KG1 (cell line): ENCODE measurements around the gene NR1I2.

Experiments
- DNase-seq: peaks from one replicate; lab custom pipeline; 2025; lab: John Stamatoyannopoulos, UW

The NR1I2 gene

GRCh38 chr3:119819806-119820205 is 37.9 kb downstream of the NR1I2 start:
- no peak for DNase-seq

GRCh38 chr3:119825820-119826219 is 43.9 kb downstream of the NR1I2 start:
- no peak for DNase-seq

- no peak for DNase-seq
Observed at GRCh38 chr3:119826711-119827608, 45.1 kb downstream of the NR1I2 start.

GRCh38 chr3:119829420-119829819 is 47.5 kb downstream of the NR1I2 start:
- no peak for DNase-seq

- no peak for DNase-seq
Observed at GRCh38 chr3:119831022-119831421, 49.1 kb downstream of the NR1I2 start.

GRCh38 chr3:119831941-119832371 is 50.1 kb downstream of the NR1I2 start:
- DNase-seq = no peak

GRCh38 chr3:119834754-119835370 is 53.0 kb downstream of the NR1I2 start:
- DNase-seq = no peak

GRCh38 chr3:119835556-119835955 is 53.7 kb downstream of the NR1I2 start:
- no peak for DNase-seq

GRCh38 chr3:119841808-119842471 is 60.0 kb downstream of the NR1I2 start:
- DNase-seq = no peak

GRCh38 chr3:119849126-119849525 is 67.2 kb downstream of the NR1I2 start:
- no peak for DNase-seq

GRCh38 chr3:119856695-119857094 is 74.8 kb downstream of the NR1I2 start:
- no peak for DNase-seq

GRCh38 chr3:119858957-119859356 is 77.1 kb downstream of the NR1I2 start:
- no peak for DNase-seq

GRCh38 chr3:119859728-119860127 is 77.8 kb downstream of the NR1I2 start:
- DNase-seq = no peak

GRCh38 chr3:119861681-119862080 is 79.8 kb downstream of the NR1I2 start:
- DNase-seq = no peak

GRCh38 chr3:119862616-119863015 is 80.7 kb downstream of the NR1I2 start:
- DNase-seq = no peak

- no peak for DNase-seq
Observed at GRCh38 chr3:119864476-119864875, 82.6 kb downstream of the NR1I2 start.
